Lower leg skin (tissue), 3 donors: ENCODE measurements around the gene SIPA1.

Source experiments
- POLR2A ChIP-seq, 2 donors: fragments of 450-650 bp; IDR thresholded peaks; one replicate each; pipeline ENCODE4 v1.6.1; 2016 to 2017; ENCODE audit warnings: antibody characterized with exemption in 2 of 2, mild to moderate bottlenecking in 1 of 2, moderate library complexity in 1 of 2
- TF ChIP-seq, protein P1 (sequence below), 3 donors: fragments of 450-650 bp; IDR thresholded peaks; one replicate each; pipeline ENCODE4 v1.5.1; 2016; ENCODE audit warnings: antibody characterized with exemption in 3 of 3, mild to moderate bottlenecking in 3 of 3, moderate library complexity in 2 of 3

DNA sequence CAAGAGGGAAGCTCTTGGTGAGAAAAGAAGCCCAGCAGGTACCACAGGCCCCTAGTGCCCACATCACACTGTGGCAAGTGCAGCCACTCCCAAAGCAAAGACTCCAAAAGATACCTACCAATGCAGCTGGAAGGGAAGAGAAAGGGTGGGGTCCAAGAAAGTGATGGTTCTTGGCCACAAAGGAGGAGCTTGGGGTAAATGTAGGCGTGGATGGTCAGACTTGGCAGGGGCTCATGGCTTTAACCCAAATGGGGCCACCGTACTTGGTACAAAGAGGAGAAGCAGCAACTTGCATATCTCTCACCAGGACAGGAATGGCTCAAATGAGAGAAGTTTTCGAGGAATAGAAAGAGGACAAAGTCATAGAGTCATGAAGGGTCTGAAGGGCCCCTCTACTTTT lies 28.7 kb upstream of the SIPA1 start:
- TF ChIP-seq, protein P1, sequence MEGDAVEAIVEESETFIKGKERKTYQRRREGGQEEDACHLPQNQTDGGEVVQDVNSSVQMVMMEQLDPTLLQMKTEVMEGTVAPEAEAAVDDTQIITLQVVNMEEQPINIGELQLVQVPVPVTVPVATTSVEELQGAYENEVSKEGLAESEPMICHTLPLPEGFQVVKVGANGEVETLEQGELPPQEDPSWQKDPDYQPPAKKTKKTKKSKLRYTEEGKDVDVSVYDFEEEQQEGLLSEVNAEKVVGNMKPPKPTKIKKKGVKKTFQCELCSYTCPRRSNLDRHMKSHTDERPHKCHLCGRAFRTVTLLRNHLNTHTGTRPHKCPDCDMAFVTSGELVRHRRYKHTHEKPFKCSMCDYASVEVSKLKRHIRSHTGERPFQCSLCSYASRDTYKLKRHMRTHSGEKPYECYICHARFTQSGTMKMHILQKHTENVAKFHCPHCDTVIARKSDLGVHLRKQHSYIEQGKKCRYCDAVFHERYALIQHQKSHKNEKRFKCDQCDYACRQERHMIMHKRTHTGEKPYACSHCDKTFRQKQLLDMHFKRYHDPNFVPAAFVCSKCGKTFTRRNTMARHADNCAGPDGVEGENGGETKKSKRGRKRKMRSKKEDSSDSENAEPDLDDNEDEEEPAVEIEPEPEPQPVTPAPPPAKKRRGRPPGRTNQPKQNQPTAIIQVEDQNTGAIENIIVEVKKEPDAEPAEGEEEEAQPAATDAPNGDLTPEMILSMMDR (IDR thresholded peaks at IDR 0.05) = no peak
- TF ChIP-seq POLR2A (IDR thresholded peaks at IDR 0.05) = no peak
